GM19372 (cell line): ENCODE results near the gene MAGEC1.
"Not testable (repeated sequence)": the region's sequence is repeated elsewhere in the genome, so short reads cannot be mapped to it uniquely, and the experiment has no call there.

Experiments
- ATAC-seq: cut with Tn5 transposase; IDR thresholded peaks from one replicate; pipeline ENCODE4 v1.9.1; 2021; ENCODE audit warnings: mild to moderate bottlenecking, low read depth, moderate library complexity; ENCODE audit not compliant: unreplicated experiment

Gene MAGEC1, protein sequence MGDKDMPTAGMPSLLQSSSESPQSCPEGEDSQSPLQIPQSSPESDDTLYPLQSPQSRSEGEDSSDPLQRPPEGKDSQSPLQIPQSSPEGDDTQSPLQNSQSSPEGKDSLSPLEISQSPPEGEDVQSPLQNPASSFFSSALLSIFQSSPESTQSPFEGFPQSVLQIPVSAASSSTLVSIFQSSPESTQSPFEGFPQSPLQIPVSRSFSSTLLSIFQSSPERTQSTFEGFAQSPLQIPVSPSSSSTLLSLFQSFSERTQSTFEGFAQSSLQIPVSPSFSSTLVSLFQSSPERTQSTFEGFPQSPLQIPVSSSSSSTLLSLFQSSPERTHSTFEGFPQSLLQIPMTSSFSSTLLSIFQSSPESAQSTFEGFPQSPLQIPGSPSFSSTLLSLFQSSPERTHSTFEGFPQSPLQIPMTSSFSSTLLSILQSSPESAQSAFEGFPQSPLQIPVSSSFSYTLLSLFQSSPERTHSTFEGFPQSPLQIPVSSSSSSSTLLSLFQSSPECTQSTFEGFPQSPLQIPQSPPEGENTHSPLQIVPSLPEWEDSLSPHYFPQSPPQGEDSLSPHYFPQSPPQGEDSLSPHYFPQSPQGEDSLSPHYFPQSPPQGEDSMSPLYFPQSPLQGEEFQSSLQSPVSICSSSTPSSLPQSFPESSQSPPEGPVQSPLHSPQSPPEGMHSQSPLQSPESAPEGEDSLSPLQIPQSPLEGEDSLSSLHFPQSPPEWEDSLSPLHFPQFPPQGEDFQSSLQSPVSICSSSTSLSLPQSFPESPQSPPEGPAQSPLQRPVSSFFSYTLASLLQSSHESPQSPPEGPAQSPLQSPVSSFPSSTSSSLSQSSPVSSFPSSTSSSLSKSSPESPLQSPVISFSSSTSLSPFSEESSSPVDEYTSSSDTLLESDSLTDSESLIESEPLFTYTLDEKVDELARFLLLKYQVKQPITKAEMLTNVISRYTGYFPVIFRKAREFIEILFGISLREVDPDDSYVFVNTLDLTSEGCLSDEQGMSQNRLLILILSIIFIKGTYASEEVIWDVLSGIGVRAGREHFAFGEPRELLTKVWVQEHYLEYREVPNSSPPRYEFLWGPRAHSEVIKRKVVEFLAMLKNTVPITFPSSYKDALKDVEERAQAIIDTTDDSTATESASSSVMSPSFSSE

DNA sequence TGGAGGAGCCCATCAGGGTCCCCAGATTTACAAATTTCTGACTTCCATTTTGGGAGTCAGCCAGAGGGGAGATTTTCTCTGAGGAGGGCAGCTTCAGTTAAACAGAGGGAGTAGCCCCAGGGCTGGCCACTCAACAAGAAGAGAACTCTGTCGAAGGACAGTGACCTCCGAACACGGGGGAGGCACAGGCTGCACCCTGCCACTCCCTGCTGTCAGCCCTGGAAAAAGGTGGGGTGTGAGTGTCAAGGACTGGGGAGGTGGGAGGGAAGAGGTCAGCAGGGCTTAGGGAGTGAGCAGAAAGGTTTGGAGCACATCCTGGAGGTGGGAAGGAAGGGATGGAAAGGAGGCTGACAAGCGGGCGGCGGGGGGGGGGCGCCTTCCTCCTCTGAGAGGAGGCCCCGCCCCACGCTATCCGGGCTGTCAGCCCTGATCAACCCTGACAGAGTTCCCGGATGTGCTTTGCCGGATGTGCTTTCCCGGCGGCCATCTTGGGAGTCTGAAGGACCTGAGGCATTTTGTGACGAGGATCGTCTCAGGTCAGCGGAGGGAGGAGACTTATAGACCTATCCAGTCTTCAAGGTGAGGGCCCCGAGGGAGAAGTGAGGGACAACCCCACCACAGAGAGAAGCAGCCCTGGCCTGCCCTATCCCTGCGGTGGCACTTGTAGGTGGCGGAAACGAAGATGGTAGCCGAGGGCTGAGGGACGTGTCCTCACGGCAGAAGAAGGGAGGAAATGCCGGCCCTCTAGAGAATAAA lies at the start of gene MAGEC1:
Gene MAGEC1 (plus strand): TSS at position 495 of the 756 bp plus-strand sequence. CDS start 1,179 bp downstream, outside the sequence.
- no peak for ATAC-seq

DNA sequence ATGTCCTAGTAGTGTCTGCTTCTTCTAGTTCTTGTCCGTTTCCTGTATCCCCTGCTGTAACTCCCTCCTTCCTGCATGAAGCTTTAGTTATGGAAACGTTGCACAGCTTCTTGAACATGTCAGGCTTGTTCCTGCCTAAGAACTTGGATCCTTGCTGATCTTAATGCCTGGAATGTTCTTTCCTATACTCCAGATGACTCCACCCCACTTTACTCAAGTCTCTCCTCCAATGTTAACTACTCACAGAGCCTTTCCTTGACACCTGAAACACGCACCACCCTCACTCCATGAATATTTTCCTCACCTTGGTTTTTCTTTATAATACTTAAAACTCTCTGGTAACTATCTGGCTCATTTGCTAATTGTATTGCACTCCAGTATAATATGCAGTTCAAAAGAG lies 46.2 kb upstream of the MAGEC1 start:
- no peak for ATAC-seq

DNA sequence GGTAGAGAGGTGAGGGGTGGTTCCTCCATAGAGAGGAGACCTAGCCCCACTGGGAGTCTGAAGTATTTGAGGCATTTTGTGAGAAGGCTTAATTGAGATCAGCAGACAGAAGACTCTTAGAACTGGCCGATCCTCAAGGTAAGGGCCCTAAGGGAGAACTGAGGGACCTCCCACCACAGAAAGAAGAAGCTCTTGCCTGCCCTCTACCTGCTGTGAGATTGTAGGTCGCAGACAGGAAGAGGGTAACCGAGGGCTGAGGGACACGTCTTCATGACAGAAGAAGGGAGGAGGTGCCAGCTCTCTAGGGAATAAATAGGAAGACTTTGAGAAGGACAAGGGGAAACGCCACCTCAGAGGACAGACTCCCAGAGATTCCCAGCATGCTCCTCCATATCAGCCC lies 24.1 kb upstream of the MAGEC1 start:
- no peak for ATAC-seq

DNA sequence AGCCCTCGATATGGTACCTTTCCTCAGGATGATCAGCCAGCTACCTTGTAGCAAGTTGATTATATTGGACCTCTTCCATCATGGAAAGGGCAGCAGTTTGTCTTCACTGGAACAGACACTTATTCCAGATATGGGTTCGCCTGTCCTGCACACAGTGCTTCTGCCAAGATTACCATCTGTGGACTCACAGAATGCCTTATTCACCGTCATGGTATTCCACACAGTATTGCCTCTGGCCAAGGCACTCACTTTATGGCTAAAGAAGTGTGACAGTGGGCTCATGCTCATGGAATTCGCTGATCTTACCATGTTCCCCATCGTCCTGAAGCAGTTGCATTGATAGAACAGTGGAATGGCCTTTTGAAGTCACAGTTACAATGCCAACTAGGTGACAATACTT lies 14.9 kb upstream of the MAGEC1 start:
- ATAC-seq: not testable (repeated sequence)

DNA sequence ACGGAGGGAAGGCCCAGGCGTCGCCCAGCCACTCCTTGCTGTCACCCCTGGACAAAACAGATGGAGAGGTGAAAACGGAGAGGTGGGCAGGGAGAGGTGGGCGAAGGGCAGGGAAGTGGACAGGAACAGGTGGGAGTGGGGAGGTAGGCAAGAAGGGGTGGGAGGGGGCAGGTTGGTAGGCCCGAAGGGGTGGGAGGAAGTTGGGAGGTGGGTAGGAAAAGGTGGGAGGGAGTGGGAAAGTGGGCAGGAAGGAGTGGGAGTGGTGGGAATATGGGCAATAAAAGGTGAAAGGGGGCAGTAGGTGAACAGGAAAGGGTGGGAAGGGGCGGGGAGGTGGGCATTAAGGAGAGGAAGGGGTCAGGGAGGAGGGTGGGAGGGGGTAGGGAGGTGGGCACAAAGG lies 9.0 kb upstream of the MAGEC1 start:
- ATAC-seq: no peak

DNA sequence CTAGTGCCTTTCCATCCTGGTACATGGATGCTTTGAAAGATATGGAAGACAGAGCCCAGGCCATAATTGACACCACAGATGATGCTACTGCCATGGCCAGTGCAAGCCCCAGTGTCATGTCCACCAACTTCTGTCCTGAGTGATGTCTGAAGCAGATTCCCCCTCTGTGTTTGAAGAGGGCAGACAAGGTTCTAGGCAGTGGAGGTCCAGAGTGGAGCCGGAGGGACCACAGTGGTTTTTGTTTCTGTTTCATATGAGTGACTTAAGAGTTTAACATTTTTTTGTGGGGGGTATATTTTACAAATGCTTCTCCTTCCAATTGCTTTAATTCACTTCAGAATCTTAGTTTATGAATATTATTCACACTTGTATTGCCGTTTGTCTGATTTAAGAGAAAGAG lies 6.0 kb upstream of the MAGEC1 start:
- ATAC-seq: no peak

DNA sequence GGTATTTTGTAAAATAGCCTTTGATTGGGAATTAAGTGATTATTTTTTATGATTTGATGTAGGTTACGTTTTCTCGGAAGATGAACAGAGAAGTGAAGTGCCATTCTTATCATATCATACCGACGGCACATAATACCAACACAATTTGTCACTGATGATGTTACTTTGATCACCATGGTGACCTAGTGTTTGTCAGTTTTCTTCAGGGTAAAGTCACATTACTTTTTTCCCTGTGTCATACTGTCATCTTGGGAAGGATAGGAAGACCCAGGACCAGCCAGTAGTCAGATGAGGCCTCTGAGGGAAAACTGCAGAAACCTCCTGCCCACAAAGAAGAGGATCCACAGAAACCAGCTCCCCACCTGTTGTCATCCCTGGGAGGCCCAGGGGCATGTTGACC lies 1.3 kb upstream of the MAGEC1 start:
- ATAC-seq: no peak

DNA sequence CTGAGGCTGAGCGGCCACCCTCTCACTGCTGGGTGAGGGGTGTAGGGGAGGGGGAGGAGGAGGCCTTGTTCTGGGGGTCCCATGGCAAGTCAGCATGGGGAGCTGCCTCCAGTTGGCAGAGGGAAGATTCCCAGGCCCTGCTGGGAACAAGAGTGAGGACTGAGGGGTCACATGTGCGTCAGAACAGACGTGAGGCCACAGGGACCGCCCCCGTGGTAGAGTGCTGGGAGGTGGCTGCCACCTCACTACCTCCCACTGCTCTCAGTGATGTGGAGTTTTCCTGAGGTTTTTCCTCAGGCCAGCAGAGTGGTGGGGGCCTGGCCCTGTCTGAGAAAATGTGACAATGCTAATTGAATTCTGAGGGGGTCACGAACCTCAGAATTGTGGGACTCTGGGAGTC lies 568 bp downstream of the MAGEC1 start:
- no peak for ATAC-seq

DNA sequence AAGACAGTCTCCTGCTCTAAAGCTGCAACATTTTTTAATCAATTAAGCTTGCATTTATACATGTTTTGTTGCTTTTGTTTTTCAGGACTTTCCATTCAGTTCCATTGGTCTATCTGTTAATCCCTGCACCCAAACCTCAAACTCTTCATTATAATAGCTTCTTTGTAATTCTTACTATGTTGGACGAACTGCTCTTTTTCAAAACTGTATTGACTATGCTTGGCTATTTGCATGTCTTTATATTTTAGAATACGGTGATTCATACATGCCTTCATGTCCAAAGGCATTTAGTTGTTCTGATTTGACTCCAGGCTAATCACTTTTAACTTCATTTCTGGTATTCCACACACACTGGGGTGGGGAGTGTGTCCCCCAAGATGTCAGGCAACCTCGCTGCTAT lies 14.1 kb downstream of the MAGEC1 start:
- ATAC-seq: no peak

DNA sequence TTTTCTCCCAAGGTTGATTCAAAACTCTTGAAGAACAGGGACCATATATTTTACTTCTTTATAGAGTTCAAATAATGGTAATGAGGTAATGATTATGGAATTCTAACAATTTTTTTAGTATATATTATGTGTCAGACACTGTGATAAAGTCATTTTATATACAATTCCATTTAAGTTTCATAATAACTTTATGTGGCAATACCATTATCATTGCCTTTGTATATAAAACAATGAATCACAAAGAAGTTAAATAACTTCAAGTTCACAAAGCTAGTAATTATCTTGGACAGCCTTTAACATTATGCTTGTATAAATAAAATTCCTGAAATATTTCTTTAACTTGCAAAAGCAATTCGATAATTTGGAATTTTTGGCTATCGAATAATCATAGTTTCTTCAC lies 20.6 kb downstream of the MAGEC1 start:
- ATAC-seq: no peak

DNA sequence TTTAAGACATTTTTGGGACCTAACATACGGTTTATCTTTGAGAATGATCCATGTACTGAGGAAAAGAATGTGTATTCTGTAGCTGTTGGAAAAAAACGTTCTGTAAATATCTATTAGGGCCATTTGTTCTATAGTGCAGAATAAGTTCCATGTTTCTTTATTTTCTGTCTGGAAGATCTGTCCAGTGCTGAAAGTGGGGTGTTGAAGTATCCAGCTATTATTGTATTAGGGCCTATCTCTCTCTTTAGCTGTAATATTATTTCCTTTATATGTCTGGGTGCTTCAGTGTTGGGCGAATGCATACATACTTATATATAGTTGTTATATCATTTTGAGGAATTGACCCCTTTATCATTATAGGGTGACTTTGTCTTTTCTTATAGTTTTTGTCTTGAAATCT lies 24.7 kb downstream of the MAGEC1 start:
- no peak for ATAC-seq

DNA sequence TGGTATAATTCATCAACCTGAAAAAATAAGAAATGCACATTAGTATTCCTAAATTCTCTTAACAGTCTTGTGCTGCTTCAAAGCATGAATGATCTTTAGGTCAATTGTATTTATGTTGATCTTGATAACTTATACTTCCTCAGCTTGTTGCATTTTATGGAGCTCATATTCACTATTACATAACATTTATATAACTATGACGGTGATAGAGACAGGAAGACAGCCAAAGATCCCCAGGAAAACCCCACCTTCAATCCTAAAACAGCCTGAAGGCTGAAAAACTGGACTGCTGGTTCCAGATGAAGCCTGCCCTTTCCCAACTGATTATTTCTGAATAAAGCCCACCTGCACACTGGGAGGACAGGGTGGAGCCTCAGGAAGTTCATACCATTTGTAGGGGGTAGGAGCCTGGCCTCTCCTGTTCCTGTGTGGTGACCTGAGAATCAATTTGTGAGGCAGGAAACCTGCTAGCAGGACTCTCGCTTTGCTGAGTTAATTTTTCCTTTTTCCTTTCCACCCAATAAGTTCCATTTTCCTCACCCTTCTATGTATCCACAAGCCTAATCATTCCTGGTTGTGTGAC lies 30.5 kb downstream of the MAGEC1 start:
- ATAC-seq: no peak

DNA sequence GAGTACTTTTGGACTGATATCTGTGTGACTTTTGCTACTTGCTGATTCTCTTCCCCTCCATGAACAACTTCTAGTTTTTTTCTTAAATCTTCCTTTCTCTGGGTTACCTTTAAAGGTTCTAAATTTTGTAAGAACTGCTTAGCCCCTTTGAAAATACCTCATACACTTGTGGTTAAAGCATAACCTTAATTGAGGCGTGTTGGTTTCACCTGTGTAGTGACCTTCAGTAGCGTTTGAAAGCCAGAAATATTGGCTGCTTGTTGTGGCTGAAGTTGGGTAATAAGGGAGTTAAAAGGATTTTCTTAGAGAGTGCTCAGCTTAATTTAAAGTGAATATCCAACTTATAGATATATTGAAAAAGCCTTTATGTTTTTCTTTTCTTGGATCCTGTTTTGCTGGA lies 32.0 kb downstream of the MAGEC1 start:
- ATAC-seq: no peak

DNA sequence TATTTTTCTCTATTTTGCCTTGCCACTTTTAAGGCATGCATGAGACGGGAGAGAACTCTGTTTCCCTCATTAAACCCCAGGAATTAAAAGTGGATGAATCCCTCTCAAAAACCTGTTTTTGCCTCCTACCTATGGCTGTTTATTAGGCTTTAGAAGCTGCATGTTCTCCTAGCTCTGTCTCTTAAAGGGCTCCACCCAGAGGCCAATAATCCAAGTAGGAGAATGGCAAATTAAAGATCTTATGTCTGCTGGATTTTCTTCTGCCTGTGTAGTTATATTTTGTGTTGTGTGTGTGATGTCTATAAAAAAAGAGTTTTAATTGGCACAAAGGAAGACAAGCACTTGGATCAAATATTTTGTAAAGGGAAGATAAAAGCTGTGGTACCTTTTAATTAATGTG lies 32.4 kb downstream of the MAGEC1 start:
- ATAC-seq: no peak

DNA sequence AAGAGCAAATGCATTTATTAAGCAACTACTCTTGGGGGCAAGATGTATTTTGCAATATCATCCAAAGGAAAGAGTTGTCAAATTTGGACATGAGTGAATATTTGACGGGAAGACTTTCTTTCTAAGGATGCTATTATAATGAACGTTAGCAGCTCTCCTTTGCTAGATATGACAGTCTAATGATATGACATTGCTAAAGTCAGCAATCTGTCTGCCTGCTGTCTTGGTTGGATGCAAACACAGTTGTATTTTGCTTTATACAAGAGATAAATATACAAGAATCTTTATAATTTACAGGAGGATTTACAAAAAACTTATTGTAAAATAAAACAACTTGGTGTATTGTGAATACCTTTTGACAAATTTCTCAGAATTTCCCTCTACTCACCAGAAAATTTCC lies 37.5 kb downstream of the MAGEC1 start:
- no peak for ATAC-seq

DNA sequence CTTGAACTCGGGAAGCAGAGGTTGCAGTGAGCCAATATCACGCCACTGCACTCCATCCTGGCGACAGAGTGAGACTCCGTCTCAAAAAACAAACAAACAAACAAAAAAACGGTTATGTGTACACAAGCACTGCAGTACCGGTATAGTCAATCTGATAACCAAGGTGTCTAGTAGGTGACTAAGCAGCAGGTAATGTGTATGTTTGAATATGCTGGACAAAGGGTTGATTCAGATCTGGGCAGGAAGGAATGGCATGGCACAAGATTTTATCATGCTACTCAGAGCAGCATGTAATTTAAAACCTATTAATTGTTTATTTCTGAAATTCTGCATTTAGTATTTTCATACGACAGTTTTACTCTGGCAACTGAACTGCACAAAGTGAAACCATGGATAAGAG lies 41.7 kb downstream of the MAGEC1 start:
- no peak for ATAC-seq

DNA sequence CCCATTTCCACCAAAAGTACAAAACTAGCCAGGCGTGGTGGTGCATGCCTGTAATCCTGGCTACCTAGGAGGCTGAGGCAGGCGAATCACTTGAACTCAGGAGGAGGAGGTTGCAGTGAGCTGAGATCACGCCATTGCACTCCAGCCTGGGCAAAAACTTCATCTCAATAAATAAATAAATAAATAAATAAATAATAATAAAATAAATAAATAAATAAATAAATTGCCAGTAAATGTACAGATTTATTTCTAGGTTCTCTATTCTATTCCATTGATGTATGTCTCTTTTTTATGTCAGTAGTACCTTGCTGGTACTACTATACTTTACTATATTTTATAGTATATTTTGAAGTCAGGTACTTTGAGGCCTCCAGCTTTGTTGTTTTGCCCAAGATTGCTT lies 43.7 kb downstream of the MAGEC1 start:
- no peak for ATAC-seq

DNA sequence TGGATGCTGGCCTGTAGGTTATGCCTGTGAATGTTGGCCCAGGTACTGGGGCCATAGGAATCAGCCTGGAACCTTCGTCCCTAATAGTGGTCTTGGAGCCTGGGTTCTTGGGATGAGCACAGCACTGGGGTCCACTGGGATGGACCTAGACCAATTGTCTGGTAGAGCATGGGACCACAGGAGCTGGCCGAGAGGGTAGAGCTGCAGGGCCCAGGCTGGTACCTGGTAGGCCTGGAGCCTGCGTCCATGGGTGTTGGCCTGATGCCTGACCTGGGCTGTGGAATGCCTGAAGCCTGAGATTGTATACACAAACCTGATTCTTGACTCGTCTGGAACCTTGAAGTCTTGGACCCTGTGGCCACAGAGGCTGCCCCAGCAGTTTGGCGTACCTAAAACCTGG lies 48.9 kb downstream of the MAGEC1 start:
- no peak for ATAC-seq

DNA sequence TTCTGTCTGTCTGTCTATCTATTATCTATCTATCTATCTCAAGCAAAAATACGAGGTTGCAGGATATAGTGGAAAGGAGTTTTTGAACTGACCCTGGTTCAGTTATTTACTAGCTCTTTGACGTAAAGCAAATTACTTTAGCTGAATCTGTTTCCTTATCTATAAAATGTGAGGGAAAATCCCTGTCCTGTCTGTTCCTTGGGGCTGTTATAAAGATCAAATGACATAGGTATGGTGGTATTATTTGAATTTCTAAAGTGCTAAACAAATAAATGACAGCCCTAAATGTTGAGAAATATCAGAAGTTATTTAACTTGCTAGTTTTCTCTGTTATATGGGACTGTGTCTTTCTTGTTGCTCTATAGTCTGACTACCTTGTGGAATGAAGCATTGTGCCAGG lies 55.0 kb downstream of the MAGEC1 start:
- no peak for ATAC-seq
